GM15510 (cell line): Measurements from ENCODE around the gene STK17B.
A peak's percentile ranks its signal among the peaks of the same experiment; 100 is the strongest.

Experiments
- POLR2A ChIP-seq: IDR thresholded peaks from 3 replicates; pipeline ENCODE4 v1.6.1; 2011; ENCODE audit warnings: borderline replicate concordance; ENCODE audit not compliant: insufficient read length; ENCODE audit errors: extremely low read depth

STK17B gene

GRCh38 chr2:196140213-196140612, 31.2 kb downstream of the STK17B start:
- no peak for TF ChIP-seq POLR2A

GRCh38 chr2:196137271-196137670, 34.1 kb downstream of the STK17B start:
- no peak for TF ChIP-seq POLR2A

GRCh38 chr2:196136151-196136550, 35.2 kb downstream of the STK17B start:
- no peak for TF ChIP-seq POLR2A

- peak; percentile 8 for TF ChIP-seq POLR2A
Measured at GRCh38 chr2:196131949-196132925, 39.1 kb downstream of the STK17B start.

- no peak for TF ChIP-seq POLR2A
Measured at GRCh38 chr2:196131384-196131937, 39.9 kb downstream of the STK17B start.

DNA sequence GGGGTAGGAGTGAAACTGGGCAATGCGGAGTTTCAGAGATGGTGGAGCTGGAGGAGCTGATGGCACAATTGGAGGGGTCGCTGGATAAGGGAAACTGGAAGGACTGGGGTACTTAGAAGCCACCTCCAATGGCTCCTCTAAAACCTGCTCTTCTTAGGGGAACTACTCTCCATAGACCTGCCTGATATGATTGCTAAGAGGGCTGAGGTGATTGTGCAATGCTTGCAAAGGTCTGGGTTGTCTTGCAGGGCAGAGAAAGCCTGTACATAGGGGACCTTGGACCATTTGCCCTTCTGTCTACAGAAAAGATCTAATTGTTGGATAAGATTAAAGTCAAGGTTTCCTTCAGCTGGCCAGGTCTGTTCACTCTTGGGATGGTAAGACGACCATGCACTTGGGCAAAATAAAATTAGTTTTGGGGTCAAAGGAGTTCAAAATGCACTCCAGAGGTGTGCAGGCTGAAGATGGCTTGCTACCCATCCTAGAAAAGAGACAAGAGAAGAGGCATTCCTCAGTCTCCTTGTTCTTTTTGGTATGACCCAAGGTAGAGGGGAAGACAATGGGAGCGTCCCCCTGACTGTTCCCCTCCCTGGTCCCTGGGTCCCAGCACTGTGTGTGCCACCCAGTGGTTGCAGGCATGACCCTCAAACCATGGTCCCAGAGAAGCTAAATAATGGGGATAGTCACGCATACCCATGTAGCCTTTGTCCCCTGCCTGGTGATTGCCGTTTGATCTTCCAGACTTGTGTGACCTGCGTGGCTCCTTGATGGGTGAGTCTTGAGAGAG, 41.1 kb downstream of the STK17B start:
- no peak for TF ChIP-seq POLR2A

DNA sequence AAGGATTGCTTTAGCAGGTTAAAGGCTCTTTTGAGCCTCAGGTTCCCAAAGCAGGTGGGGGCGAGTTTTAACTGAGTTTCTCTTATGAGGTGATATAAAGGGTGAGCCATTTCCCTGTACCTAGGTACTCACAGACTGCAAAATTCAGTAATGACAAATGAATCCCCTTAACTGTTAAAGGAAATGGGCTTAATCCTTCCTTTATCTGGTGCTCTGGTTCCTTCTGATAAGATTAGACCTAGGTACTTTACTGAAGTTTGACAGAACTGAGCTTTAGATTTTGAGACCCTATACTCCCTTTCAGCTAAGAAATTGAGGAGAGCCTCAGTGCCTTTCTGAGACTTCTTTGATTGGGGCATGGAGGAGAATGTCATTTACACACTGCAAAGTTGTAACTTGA, 42.6 kb downstream of the STK17B start:
- TF ChIP-seq POLR2A, result no peak

DNA sequence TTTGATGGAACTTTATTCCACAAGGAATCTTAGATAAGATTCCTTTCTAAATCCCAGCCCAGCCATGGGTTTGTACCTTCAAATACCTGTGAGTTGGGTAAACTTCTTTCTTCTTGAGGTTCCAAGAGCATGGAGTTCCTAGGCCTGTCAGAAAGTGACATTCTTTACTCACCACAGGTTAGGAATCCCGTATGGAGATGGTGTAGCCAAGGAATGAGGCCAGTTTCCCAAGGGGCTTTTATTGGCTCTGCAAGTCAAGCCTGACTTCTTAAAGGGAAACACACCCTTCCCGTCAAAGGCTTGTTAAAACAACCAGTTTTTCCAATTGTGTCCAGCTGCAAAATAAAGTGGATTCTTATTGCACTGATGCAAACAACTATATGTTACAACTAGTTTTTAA, 45.8 kb downstream of the STK17B start:
- no peak for TF ChIP-seq POLR2A

DNA sequence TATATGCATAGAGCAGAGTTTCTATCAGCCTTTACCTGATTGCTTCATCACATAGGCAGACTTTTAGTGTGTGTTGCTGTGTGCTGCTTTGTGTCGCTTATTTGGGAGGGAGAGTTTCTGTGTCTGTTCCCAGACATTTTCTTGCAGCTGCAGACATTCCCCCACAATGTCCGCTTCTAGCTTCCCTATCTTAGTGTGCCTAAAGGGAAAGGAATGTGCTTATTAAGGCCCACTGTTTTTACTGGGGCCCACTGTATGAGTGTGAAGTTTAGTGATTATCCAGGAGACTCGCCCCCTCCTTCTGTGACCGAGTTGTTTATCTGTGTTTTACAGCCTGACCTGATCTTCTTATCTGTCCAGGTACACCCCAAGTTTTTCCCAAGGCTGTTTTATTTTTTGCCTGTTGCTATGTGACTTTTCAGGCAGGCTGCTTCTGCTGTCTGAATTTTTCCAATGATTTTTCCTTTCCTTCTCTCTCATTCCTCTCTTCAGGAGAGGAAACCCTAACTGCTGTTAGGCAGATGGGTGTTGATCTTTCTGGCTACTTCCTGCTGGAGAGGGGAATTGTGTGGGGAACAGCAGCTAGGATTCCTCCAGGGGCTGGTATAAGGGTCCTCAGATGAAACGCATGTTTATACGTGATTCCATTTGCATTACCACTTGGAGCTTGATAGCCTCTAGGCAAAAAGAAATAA, 47.6 kb downstream of the STK17B start:
- TF ChIP-seq POLR2A, result no peak

GRCh38 chr2:196119926-196120325, 51.5 kb downstream of the STK17B start:
- TF ChIP-seq POLR2A, result no peak

GRCh38 chr2:196117214-196117705, 54.1 kb downstream of the STK17B start:
- no peak for TF ChIP-seq POLR2A

DNA sequence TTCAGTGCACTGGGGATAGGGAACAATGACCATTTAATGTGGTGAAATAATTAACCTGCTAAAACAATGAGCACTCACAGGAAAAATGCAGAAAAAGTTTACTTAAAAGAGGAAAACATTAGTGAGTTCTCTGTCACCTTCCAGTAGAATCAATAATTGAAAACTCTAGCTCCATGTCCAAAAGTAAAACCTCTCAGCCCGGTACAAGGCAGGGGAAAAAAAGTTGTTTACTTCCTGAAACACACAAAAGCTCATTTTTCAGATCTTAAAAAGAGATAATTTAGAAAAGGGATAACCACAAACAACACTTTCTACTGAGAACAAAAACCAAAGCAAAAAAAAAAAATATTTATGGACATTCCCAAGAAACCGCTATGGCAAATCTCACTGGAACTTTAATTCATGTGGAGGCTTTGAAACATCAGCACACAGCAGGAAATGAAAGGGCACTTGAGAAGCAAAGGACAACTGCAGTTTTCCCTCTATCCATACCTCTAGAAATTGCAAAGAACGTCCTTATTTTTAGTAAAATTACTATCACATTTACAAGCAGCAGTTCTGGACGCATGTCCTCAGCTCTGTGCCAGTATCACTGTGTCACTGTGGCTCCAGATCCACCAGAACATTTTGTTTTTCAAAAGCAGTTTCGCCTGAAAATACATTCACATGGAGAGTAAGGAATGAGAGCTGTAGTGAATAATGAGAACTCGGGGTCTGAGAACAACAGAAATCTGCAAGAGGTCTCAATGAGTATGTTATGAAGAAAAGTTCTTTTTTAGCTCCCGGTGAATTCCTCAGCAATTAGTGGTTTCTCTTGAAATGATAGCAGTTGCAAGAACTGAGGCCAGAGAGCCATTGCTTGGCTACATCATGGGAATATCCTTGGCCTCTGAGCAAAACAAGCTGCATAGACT, 58.1 kb downstream of the STK17B start:
- no peak for TF ChIP-seq POLR2A

DNA sequence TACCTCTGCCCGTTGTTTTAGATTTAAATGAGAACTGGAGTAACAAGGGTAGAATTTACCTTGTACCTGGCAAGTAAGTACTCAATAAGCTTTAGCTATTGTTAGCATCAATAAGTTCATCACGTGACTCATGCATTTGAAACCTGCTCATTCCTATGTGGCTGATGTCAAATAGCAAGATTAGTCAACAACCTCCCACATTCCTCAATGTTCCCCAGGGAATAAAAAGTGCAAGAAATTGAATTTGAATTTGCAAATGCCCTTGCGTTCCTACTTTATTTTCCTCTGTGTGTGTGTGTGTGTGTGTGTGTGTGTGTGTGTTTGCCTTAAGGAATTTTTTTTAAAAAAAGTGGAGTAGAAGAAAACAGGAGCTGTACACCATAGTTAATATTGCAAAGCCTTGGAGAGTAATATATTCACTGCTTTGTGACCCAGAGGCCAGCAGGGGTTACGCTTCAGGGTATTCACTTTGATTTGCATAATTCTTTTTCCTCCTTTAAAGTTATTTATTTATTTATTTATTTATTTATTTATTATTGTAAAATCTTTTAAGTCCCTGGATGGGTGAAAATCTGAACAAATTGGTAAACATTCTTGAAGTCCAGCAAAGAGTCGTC, 58.9 kb downstream of the STK17B start:
- TF ChIP-seq POLR2A, result no peak
